IgD-negative memory B cell (primary cell): Measurements from ENCODE around the gene PROM1. TPM values are rescaled to one million over a fixed set of nuclear protein-coding genes. Genes with fewer than 3 reads are reported as not detected.

Experiments
- H3K27ac Mint-ChIP-seq, 3 donors: one replicate each; pipeline ENCODE4 v1.8.0; 2020 to 2022; ENCODE audit warnings: mild to moderate bottlenecking in 3 of 3, mixed read lengths in 3 of 3, moderate library complexity in 1 of 3
- H3K27me3 Mint-ChIP-seq: one replicate; pipeline ENCODE4 v1.8.0; 2021; ENCODE audit warnings: mixed read lengths
- H3K36me3 Mint-ChIP-seq: one replicate; pipeline ENCODE4 v1.8.0; 2020; ENCODE audit warnings: mild to moderate bottlenecking, mixed read lengths
- H3K4me1 Mint-ChIP-seq, 3 donors: one replicate each; pipeline ENCODE4 v1.8.0; 2020 to 2022; ENCODE audit warnings: mixed read lengths in 3 of 3, mild to moderate bottlenecking in 1 of 3
- H3K4me3 Mint-ChIP-seq, 4 donors: one replicate each; pipeline ENCODE4 v1.8.0; 2020 to 2022; ENCODE audit warnings: mild to moderate bottlenecking in 4 of 4, mixed read lengths in 4 of 4, moderate library complexity in 3 of 4
- H3K9me3 Mint-ChIP-seq, 3 donors: one replicate each; pipeline ENCODE4 v1.8.0; 2020 to 2021; ENCODE audit warnings: mixed read lengths in 3 of 3, mild to moderate bottlenecking in 1 of 3
- polyA plus RNA-seq: library from polyadenylated mRNA; unstranded; fragments of 300-500 nt; fragmentation: Illumina TruSeq; gene quantifications from one replicate; pipeline ENCODE4 v1.2.3, GENCODE V29; 2021

The PROM1 gene, protein sequence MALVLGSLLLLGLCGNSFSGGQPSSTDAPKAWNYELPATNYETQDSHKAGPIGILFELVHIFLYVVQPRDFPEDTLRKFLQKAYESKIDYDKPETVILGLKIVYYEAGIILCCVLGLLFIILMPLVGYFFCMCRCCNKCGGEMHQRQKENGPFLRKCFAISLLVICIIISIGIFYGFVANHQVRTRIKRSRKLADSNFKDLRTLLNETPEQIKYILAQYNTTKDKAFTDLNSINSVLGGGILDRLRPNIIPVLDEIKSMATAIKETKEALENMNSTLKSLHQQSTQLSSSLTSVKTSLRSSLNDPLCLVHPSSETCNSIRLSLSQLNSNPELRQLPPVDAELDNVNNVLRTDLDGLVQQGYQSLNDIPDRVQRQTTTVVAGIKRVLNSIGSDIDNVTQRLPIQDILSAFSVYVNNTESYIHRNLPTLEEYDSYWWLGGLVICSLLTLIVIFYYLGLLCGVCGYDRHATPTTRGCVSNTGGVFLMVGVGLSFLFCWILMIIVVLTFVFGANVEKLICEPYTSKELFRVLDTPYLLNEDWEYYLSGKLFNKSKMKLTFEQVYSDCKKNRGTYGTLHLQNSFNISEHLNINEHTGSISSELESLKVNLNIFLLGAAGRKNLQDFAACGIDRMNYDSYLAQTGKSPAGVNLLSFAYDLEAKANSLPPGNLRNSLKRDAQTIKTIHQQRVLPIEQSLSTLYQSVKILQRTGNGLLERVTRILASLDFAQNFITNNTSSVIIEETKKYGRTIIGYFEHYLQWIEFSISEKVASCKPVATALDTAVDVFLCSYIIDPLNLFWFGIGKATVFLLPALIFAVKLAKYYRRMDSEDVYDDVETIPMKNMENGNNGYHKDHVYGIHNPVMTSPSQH
- polyA plus RNA-seq, result not detected

DNA sequence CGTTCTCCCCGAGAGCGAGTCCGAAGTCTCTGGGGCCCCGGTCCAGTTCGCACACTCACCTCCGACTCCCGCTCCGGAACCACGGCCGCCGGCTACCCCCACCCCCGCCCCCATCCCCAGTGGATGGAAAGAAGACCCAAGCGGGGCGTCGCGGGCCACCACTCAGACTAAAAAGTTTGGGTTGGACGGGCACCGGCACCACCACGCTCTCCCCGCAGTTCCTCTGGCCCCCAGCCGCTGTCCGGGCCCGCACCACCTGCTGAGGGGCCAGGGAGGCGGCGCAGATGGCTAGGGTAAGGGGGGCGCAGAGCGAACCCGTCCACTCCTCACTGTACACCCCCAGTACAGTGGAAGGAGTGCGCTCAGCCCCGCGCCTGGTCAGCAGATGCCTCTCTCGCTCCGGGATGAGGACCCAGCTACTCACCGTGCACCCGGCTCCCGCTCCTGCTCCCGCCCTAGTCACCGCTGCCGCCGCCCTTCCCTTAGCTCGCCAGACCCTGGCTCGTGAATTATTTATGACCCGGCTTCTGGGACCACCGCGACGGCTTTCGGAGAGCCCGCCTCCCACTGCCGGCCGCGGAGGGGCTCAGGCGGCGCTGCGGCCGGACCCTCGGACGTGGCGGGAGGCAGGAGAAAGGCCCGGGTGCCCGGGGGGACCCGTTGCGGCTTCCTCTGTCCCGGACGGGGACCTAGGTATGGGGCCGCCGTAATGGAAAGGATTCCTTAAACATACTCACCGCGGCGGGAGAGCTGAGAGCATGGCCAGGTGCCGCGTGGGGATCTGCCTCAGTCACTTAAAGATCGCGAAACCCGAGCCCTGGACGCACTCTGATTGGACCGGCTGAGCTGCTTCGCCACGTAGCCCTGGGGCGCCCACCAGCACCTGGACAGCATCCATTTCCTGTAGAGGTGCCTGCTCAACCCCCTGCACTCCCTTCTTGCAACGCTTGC is at the start of gene PROM1:
Gene PROM1 (minus strand): TSS at position 783 of the 951 bp plus-strand sequence. CDS start 8,117 bp downstream, outside the sequence.
- Mint-ChIP-seq H3K36me3 (no peaks in the 10 kb centered on the region), H3K27ac (no peak within 1 kb of the TSS), H3K27me3 (peaks cover 59% of the 10 kb centered on the region), H3K4me3 (peak within 1 kb of the TSS in 3 of 4 donors; percentile 53 to 81 (median 78)), H3K4me1 (peaks cover 10 to 14% (median 11%) of the 10 kb centered on the region in 3 donors), H3K9me3 (peaks cover 0 to 1% (median 0%) of the 10 kb centered on the region in 3 donors)

DNA sequence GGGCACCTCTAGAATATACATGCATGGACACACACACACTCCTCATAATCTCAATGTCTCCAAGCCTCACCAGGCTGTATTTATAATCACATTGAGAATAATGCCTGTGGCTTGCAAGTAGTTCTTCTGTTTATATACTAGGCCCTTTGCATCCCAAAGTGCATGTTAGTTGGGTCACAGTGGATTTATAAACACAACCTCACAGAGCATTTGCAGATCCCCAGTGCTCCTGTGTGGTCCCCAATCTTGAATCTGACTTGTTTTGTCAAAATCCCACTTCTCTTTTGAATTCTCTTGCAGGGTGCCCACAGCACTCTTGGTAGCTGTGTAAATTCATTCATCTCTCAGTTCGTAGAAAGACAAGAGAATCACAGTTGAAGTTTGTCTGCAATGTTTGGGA is 49.6 kb upstream of the PROM1 start:
- Mint-ChIP-seq H3K36me3 (no peaks in the 10 kb centered on the region), H3K27ac (no peak overlapping the region), H3K4me3 (no peak overlapping the region), H3K9me3 (peaks cover 0 to 4% (median 3%) of the 10 kb centered on the region in 3 donors), H3K4me1 (no peaks in the 10 kb centered on the region), H3K27me3 (peaks cover 12% of the 10 kb centered on the region)

DNA sequence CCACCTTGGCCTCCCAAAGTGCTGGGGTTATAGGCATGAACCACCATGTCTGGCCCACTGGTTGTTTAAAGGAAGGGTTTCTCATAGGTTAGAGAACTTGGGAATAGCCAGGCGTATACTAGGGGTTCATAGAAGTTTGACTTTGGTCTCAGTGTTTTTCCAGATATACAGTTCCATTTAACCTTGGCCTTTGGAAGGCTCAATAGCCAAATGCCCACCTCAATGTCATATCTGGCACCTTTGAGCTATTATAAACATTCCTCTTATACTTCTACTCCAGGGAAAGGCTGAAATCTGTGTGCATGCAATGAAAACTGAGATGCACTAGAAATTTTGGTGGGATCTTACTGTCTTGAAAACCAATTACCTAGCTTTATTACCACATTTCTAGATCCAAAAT is 47.5 kb upstream of the PROM1 start:
- Mint-ChIP-seq H3K4me3 (no peak overlapping the region), H3K4me1 (no peaks in the 10 kb centered on the region), H3K9me3 (peaks cover 0 to 4% (median 3%) of the 10 kb centered on the region in 3 donors), H3K27me3 (peaks cover 2% of the 10 kb centered on the region), H3K36me3 (no peaks in the 10 kb centered on the region), H3K27ac (no peak overlapping the region)

DNA sequence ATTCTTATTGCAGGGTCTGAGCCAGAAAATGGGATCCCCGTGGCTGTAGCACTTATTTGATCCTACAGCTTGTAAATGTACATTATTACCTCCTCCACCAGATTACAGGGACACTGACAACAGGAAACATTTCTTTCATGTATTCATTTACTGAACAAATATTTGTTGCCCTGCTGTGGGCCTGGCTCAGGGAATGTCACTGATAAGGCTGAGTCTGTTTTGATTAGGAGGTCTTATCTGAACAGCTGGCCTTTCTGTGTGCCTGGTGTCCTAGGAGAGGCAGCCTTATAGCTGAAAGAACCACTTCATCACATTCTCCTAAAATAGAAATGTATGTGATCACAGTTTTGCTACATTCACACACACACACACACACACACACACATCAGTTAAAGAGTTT is 45.5 kb upstream of the PROM1 start:
- Mint-ChIP-seq H3K4me3 (no peak overlapping the region), H3K4me1 (no peaks in the 10 kb centered on the region), H3K36me3 (no peaks in the 10 kb centered on the region), H3K27ac (no peak overlapping the region), H3K9me3 (peaks cover 0 to 2% (median 1%) of the 10 kb centered on the region in 3 donors), H3K27me3 (peaks cover 6% of the 10 kb centered on the region)

DNA sequence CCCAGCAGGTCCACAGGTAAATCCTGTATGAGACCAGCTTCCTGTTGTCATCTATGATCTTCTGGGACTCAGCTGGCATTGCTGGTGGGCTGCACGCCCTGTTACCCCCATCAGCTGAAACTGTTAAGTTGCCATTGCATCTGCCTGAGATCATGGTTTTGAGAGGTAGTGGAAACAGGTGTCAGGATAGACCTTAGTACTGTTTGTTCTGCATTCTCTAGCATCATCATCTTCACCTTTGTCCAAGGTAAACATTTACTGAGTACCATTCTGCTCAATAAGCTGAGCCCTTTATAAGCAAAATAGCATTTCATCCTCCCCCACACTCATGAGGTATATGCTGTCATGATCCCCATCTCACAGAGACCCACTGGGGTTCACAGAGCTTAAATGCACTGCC is 42.9 kb upstream of the PROM1 start:
- Mint-ChIP-seq H3K27ac (no peak overlapping the region), H3K4me1 (peaks cover 0 to 11% (median 4%) of the 10 kb centered on the region in 3 donors), H3K27me3 (peaks cover 10% of the 10 kb centered on the region), H3K36me3 (no peaks in the 10 kb centered on the region), H3K9me3 (no peaks in the 10 kb centered on the region), H3K4me3 (no peak overlapping the region)

DNA sequence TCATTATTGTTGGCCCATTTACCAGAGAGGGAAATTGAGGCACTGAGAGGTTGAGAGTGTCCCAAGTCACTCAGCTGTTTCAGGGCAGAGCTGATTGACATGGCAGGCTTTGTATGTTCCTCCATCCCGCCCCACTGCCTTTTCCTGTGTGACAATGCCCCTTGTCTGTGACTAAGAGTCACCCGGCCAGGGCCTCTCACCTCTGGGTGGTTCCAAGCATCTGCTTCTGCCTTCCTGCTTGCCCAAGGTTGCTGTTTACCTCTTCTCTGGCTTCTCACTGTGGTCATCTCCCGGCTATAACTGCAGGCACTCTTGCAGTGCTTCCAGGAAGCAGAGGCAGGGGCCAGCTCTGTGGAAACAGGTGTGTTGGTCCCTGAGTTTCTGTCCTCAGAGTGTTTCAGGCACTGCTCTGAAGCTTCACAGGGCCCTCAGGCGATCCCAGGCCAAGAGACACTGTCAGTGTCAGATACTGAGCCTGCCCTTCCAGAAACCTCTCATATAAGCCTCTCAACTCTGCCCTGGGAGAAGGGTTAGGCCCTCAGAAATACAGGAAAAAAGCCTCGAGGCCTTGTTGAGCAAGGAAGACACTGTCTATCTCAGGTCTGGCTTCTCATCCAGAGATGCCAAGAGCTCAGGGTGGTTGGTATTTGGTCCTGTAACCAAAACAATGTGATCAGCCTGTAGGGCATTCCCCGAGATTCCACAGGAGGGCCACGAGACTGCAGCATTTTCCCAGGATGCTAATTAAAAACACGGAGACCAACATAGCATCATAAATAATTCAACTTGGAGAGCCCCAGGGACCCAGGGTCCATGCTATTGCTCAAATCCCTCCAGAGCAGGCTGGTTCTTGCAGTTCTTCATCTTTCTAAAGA is 42.0 kb upstream of the PROM1 start:
- peaks cover 10% of the 10 kb centered on the region for H3K27me3 Mint-ChIP-seq
- no peak overlapping the region for H3K4me3 Mint-ChIP-seq
- no peaks in the 10 kb centered on the region for H3K9me3 Mint-ChIP-seq
- peaks cover 0 to 11% (median 4%) of the 10 kb centered on the region in 3 donors for H3K4me1 Mint-ChIP-seq
- H3K27ac Mint-ChIP-seq, result no peak overlapping the region
- no peaks in the 10 kb centered on the region for H3K36me3 Mint-ChIP-seq

DNA sequence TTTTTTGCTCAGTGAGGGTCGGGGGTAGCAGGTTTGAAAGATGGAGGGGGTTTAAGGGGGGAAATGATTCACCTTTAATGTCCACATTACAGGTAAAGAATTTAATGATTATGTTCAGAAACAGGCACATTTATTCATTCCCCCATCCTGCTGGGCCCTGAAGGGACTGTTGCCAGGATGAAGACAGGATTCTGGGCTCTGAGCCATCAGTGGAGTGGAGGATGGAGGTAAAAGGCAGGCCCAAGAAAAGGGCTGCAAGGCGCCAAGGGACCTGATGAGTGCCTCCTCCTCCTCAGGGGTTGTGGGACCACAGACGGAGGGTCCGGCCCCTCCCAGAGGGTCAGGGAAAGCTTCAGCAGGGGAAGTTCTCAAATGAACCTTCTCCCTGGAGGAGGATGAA is 40.4 kb upstream of the PROM1 start:
- H3K9me3 Mint-ChIP-seq, result no peaks in the 10 kb centered on the region
- H3K4me1 Mint-ChIP-seq, result peaks cover 0 to 11% (median 4%) of the 10 kb centered on the region in 3 donors
- no peak overlapping the region for H3K4me3 Mint-ChIP-seq
- peaks cover 12% of the 10 kb centered on the region for H3K27me3 Mint-ChIP-seq
- H3K36me3 Mint-ChIP-seq, result no peaks in the 10 kb centered on the region
- H3K27ac Mint-ChIP-seq, result no peak overlapping the region

DNA sequence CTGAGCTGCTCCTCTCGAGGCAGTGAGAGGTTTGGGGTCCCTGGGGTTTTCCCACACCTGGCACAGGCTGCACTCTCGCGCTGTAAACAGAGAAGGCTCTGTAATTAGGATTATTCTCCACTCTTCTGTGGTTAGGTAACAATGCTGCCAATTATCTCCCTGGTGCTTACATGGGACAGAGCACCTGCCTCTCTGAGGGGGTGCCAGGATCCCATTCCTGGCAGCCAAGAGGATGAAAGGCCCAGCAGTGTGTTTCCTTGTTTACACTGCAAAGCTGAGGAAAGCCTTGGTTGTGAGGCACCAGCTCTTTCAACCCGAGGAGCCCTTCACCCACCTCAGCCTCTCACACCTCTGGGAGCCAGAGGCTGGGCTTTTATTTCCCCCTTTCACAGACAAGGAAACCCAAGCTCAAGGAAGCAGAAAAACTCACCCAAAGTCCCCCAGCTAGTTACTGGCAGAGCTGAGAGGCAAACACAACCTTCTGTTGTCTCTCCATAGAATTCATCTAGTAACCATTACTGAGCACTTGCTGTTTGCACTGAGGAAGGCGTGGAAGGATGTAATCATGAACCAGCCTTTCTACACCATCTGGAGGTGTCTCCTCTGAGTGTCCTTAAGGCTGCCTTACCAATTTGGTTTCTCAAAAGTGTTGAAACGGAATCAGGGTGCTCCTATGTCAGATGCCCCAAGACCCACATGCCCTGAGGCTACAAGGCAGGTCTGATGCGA is 39.7 kb upstream of the PROM1 start:
- no peaks in the 10 kb centered on the region for H3K9me3 Mint-ChIP-seq
- peaks cover 12% of the 10 kb centered on the region for H3K27me3 Mint-ChIP-seq
- H3K4me3 Mint-ChIP-seq, result no peak overlapping the region
- H3K4me1 Mint-ChIP-seq, result peaks cover 0 to 11% (median 4%) of the 10 kb centered on the region in 3 donors
- no peaks in the 10 kb centered on the region for H3K36me3 Mint-ChIP-seq
- H3K27ac Mint-ChIP-seq, result no peak overlapping the region

DNA sequence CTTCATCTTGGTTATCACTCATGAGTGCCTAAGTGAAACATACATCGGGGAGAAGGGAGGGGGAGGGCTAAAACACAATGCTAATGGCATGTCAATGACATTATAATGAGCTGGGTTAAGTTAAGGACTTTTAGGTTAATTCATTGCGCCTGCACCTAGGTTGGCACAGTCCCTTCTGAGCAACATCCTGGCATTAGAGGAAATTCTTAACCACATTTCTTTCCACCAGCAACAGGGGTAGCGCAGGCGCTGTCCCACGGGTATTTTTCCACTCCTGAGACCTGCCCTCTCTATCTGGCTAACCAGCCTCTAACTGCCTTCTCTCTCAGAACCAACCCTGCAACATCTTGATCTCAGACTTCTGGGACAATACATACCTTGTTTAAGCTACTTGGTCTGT is 39.0 kb upstream of the PROM1 start:
- Mint-ChIP-seq H3K27me3 (peaks cover 12% of the 10 kb centered on the region), H3K9me3 (no peaks in the 10 kb centered on the region), H3K4me1 (peaks cover 0 to 11% (median 4%) of the 10 kb centered on the region in 3 donors), H3K36me3 (no peaks in the 10 kb centered on the region), H3K4me3 (no peak overlapping the region), H3K27ac (no peak overlapping the region)

DNA sequence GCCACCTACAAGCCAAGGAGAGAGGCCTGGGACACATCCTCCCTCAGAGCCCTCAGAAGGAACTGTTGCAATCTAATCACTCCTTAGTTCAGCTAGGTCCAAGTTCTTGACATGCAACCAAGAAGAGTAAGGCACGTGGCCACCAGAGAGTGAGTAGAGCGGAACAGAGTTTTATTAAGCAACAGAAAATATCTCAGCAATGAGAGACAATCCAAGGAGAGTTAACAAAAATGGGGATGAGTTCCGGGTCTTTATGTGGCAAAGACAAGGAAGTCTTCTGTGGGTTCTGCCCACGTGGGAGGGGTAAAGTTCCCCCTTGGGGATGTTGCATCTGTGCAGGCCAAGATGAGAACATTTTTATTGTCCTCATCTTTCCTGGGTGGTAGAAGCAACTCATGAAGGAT is 38.5 kb upstream of the PROM1 start:
- H3K27me3 Mint-ChIP-seq, result peaks cover 12% of the 10 kb centered on the region
- no peak overlapping the region for H3K27ac Mint-ChIP-seq
- H3K4me1 Mint-ChIP-seq, result peaks cover 0 to 11% (median 4%) of the 10 kb centered on the region in 3 donors
- H3K4me3 Mint-ChIP-seq, result no peak overlapping the region
- no peaks in the 10 kb centered on the region for H3K36me3 Mint-ChIP-seq
- no peaks in the 10 kb centered on the region for H3K9me3 Mint-ChIP-seq

DNA sequence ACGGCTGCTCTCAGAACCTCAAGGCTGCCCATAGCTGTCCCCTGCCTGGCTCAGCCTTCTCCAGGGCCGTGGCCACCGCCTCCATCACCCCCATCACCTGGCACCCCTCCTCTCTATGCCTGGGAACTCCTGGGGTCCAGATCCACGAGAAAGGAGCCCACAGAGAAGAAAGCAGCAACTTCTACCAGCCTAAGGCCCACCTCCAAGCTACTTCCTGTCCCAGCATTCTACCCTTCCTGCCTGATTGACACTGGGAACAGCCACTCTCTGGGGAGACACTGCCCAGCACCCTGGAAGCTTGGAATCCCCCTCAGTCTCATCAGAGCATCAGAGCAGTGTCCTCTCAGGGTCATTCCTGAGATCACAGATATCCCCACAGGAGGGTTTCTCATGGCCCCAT is 36.9 kb upstream of the PROM1 start:
- H3K9me3 Mint-ChIP-seq, result no peaks in the 10 kb centered on the region
- peaks cover 8% of the 10 kb centered on the region for H3K27me3 Mint-ChIP-seq
- H3K4me3 Mint-ChIP-seq, result no peak overlapping the region

DNA sequence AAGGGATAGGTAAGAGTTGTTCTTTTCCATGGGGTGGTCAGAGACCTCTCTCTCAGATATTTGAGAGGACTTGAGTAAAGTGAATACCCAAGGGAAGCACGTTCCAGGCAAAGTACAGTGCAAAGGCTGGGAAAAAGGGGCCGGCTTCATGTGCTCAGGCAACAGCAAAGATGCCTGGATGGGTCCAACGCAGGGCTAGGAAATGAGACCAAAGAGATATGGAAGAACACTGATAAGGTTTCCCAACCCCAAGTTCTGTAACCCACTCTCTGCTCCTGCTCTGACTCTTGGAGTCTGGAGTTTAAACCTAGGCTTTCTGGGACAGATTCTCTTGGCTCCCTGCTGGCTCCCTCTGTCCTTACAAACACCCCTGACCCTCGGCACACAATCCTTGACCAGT is 36.2 kb upstream of the PROM1 start:
- no peak overlapping the region for H3K4me3 Mint-ChIP-seq

More for the DNA sequence above, 36.9 kb upstream of the PROM1 start:
- Mint-ChIP-seq H3K4me1 (peaks cover 0 to 11% (median 4%) of the 10 kb centered on the region in 3 donors), H3K27ac (no peak overlapping the region), H3K36me3 (peaks cover 1% of the 10 kb centered on the region)

DNA sequence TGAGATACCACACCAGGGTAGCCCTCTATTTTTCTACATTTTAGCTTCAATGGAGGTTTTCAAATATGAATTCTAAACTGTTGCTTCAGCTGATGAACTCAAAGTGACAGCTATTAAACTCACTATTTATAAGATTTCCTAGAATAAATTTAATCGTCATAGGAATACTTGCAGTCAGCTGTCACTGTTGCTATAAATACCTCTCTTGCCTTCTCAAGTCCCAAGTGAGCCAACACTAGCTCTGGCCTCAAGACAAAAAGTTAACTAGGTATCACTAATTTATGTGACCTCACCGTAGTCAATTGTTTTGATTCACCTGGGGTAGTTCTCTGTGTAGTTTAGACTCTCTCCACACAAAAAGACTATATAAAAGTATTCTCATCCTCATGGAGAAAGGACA is 34.3 kb upstream of the PROM1 start:
- Mint-ChIP-seq H3K4me3 (no peak overlapping the region), H3K9me3 (no peaks in the 10 kb centered on the region), H3K36me3 (peaks cover 1% of the 10 kb centered on the region), H3K4me1 (peaks cover 0 to 9% (median 4%) of the 10 kb centered on the region in 3 donors), H3K27me3 (peaks cover 16% of the 10 kb centered on the region), H3K27ac (no peak overlapping the region)

More for the DNA sequence above, 36.2 kb upstream of the PROM1 start:
- Mint-ChIP-seq H3K4me1 (peaks cover 0 to 11% (median 4%) of the 10 kb centered on the region in 3 donors), H3K9me3 (no peaks in the 10 kb centered on the region), H3K27me3 (peaks cover 13% of the 10 kb centered on the region), H3K36me3 (peaks cover 1% of the 10 kb centered on the region), H3K27ac (no peak overlapping the region)
